GM18861 (cell line): ENCODE data around the gene MARCHF9.
A peak's percentile ranks its signal among the peaks of the same experiment; 100 is the strongest.
"Not testable (repeated sequence)": the region's sequence is repeated elsewhere in the genome, so short reads cannot be mapped to it uniquely, and the experiment has no call there.

ENCODE experiments used
- ATAC-seq: cut with Tn5 transposase; IDR thresholded peaks from one replicate; pipeline ENCODE4 v1.9.1; 2021; ENCODE audit not compliant: unreplicated experiment

The MARCHF9 gene

GRCh38 chr12:57769594-57769993, 14.7 kb downstream of the MARCHF9 start:
- no peak for ATAC-seq

- ATAC-seq = no peak
These were observed 15.8 kb downstream of the MARCHF9 start for GRCh38 chr12:57770734-57771133.

- ATAC-seq = peak; percentile 48
These were observed 16.5 kb downstream of the MARCHF9 start for GRCh38 chr12:57771236-57771872.

- ATAC-seq = peak; percentile 62
These were observed 17.0 kb downstream of the MARCHF9 start, which contains the start of gene METTL1 for GRCh38 chr12:57771873-57772428. METTL1 (minus strand) TSS chr12:57772105; CDS start chr12:57772083, 22 bp downstream.

- ATAC-seq = no peak
These were observed 17.8 kb downstream of the MARCHF9 start, which contains the start of gene EEF1AKMT3 for GRCh38 chr12:57772429-57773322. EEF1AKMT3 (plus strand) TSS chr12:57772614; CDS start chr12:57772725, 111 bp downstream.

GRCh38 chr12:57774634-57775033, 19.7 kb downstream of the MARCHF9 start:
- not testable (repeated sequence) for ATAC-seq

- ATAC-seq = no peak
These were observed 20.1 kb downstream of the MARCHF9 start for GRCh38 chr12:57775044-57775443.

- ATAC-seq = no peak
These were observed 20.8 kb downstream of the MARCHF9 start for GRCh38 chr12:57775563-57776246.

- ATAC-seq = no peak
These were observed 21.3 kb downstream of the MARCHF9 start for GRCh38 chr12:57776247-57776587.

GRCh38 chr12:57777367-57777766, 22.5 kb downstream of the MARCHF9 start:
- no peak for ATAC-seq

GRCh38 chr12:57777911-57778310, 23.0 kb downstream of the MARCHF9 start:
- no peak for ATAC-seq

- ATAC-seq = no peak
These were observed 24.8 kb downstream of the MARCHF9 start for GRCh38 chr12:57779736-57780135.

- no peak for ATAC-seq
These were observed 25.5 kb downstream of the MARCHF9 start for GRCh38 chr12:57780284-57780897.

GRCh38 chr12:57781244-57781643, 26.3 kb downstream of the MARCHF9 start:
- no peak for ATAC-seq

- no peak for ATAC-seq
These were observed 26.9 kb downstream of the MARCHF9 start for GRCh38 chr12:57781801-57782200.

- ATAC-seq = no peak
These were observed 27.3 kb downstream of the MARCHF9 start for GRCh38 chr12:57782243-57782607.

- peak; percentile 78 for ATAC-seq
These were observed 27.9 kb downstream of the MARCHF9 start, which contains the start of gene TSFM for GRCh38 chr12:57782608-57783465. TSFM (plus strand) TSS chr12:57782787; CDS start chr12:57782802, 15 bp downstream.

- ATAC-seq = no peak
These were observed 28.5 kb downstream of the MARCHF9 start for GRCh38 chr12:57783466-57783801.

- ATAC-seq = no peak
These were observed 29.0 kb downstream of the MARCHF9 start for GRCh38 chr12:57783861-57784260.

- no peak for ATAC-seq
These were observed 39.0 kb downstream of the MARCHF9 start for GRCh38 chr12:57793920-57794319.
